Stimulated activated CD4-positive, alpha-beta T cell treated with anti-CD3 and anti-CD28 coated beads, TNF-alpha, amount 100 ng/mL, for 24 hours (primary cell): ENCODE data around the gene MX2.
A peak's percentile ranks its signal among the peaks of the same experiment; 100 is the strongest.
"Not testable (repeated sequence)": the region's sequence is repeated elsewhere in the genome, so short reads cannot be mapped to it uniquely, and the experiment has no call there.

Experiments used
- DNase-seq, 3 experiments: peaks; one replicate each; pipeline ENCODE4 v3.0.0-alpha.2; 2020; ENCODE audit warnings: low read depth in 3 of 3

The MX2 gene

DNA sequence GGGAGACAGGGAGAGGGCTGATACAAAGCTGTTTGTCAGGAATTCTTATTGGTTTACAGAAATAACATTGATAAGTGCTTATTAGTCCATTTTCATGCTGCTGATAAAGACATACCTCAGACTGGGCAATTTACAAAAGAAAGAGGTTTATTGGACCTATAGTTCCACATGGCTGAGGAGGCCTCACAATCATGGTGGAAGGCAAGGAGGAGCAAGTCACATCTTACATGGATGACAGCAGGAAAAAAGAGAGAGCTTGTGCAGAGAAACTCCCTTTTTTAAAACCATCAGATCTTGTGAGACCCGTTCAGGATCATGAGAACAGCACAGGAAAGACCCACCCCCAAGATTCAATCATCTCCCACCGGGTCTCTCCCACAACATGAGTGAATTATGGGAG, 55.7 kb downstream of the MX2 start:
- DNase-seq = not testable (repeated sequence)

DNA sequence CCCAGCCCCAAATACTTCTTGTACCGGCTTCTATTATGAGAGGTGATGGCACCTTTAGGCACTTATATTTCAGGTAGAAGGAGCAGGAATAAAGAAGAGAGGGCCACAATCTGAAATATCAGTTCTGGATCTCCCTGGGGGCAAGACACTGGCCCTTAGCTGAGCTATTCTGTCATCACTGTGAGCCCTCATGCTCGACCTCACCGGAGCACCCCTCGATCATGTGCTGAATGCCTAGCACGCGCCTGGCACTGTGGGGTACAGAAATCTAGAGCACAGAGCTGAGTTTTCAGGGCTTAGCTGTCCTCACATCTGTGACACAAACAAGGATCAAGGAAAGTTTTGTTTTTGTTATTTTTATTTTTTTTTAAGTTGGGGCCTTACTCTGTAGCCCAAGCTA, 56.6 kb downstream of the MX2 start:
- DNase-seq = no peak

DNA sequence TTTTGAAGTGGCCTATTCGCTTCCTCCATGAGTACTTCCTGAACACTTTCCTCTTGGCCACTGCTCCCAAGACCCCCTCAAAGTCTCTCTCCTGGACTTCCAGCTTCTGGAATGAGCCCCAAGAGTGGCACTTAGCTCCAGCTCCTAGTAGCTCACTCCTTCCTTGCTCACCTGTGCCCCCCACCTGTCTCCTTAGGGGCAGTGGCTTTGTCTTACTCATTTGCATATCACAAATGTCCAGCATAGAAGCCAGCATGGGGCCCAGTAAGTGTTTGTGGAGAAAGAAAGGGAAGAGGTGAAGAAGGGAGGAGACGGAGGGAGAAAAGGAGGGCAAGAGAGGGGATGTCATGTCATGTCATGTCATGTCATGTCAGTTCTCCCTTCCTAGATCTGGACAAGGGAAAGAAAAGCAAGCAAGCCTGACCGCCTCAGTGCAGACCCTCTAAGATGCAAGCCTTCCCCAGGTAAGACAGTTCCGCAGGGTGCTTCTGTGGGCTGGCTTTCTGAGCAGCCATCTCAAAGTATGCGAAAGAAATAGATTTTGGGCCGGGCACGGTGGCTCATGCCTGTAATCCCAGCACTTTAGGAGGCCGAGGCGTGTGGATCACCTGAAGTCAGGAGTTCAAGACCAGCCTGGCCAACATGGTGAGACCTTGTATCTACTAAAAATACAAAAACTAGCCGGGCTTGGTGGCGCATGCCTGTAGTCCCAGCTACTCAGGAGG, 57.3 kb downstream of the MX2 start:
- no peak for DNase-seq

DNA sequence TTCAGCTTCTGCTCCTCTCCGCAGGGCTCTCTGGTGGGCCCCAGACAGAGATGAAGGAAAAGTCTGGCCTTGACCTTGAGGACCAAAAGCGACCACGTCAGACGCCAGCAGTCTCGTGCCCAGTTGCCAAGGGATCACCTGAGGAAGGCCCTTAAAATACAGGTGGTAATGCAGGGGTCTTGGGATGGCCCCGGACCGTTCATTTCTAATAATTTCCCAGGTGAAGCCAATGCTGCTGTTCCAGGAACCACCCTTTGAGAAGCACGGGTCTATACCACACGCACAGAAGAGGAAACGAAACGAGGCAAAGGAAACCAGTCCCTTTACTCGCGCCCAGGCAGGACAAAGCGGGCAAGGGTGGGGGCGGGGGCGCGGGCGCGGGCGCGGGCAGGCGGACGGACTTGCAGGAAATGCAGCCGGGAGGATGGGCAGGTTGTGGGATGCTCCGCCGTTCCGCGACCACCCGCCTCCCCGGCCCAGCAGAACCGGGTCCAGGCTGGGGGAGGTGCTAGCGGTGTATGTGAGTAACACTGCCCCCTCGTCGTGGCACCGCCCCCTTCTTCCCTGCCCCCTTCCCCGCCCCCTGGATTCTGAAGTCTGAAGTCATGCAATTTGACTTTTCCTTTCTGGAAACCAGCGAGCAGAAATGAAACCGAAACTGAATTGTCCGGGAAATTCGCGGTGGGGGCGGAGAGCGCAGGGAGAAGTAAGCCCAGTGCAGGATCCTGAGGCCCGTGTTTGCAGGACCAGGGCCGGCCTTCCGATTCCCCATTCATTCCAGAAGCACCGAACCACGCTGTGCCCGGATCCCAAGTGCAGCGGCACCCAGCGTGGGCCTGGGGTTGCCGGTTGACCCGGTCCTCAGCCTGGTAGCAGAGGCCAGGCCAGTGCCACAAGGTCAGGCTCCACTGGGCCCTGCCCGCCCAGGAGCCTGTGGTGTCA, 58.4 kb downstream of the MX2 start:
- DNase-seq = peak; percentile 5 to 42 (median 38)

DNA sequence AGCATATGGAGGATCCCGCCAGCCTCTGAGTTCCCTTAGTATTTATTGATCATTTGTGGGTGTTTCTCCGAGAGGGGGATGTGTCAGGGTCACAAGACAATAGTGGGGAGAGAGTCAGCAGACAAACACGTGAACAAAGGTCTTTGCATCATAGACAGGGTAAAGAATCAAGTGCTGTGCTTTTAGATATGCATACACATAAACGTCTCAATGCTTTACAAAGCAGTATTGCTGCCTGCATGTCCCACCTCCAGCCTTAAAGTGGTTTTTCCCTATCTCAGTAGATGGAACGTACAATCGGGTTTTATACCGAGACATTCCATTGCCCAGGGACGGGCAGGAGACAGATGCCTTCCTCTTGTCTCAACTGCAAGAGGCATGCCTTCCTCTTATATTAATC, 59.2 kb downstream of the MX2 start:
- not testable (repeated sequence) for DNase-seq

DNA sequence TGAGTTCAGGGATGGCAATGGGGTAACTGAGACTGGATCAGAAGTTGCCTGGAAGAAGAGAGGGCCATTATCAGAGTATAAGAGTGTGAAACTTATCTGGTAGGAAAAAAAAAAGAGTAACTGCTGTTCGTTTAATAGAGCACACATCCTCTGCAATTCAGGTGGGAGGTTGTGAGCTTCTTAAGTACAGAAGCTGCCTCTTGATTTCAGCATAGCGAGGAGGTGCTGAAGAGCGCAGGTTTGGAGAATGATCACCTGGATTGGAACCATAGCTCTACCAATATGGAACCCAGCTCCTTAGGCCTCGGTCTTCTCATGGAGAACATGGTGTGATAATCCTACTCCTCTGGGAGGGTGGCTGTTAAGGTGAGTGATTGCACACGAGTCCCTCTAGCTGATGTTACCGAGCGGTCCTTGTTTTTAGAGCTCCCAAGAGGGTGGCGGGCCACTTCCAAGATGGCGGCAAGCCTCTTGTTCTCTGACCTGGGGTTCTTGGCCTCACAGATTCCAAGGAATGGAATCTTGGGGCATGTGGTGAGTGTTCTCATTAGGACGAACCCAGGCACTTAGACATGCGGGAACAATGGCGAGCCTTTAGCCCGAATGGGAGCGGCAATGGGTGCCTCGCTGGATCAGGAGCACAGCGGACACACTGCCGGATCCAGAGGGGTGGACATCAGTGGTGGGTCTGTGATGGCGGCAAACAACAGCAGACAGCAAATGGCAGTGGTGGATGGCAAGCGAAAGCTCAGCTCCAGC, 60.9 kb downstream of the MX2 start:
- no peak for DNase-seq

DNA sequence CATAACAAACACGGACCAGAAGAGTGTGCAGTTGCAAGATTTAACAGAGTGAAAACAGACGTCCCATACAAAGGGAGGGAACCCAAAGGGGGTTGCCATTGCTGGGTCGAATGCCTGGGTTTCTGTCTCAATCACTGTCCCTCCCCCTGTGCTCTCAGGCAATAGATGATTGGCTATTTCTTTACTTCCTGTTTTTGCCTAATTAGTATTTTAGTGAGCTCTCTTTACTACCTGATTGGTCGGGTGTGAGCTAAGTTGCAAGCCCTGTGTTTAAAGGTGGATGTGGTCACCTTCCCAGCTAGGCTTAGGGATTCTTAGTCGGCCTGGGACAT, 61.4 kb downstream of the MX2 start:
- DNase-seq = not testable (repeated sequence)

DNA sequence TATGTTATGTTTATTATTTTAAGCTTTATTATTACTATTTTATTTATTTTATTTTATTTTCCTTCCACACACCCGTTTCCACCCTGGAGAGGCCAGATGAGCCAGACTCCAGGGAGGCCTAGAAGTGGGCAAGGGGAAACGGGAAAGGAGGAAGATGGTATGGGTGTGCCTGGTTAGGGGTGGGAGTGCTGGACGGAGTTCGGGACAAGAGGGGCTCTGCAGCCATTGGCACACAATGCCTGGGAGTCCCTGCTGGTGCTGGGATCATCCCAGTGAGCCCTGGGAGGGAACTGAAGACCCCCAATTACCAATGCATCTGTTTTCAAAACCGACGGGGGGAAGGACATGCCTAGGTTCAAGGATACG, 63.7 kb downstream of the MX2 start:
- no peak for DNase-seq

DNA sequence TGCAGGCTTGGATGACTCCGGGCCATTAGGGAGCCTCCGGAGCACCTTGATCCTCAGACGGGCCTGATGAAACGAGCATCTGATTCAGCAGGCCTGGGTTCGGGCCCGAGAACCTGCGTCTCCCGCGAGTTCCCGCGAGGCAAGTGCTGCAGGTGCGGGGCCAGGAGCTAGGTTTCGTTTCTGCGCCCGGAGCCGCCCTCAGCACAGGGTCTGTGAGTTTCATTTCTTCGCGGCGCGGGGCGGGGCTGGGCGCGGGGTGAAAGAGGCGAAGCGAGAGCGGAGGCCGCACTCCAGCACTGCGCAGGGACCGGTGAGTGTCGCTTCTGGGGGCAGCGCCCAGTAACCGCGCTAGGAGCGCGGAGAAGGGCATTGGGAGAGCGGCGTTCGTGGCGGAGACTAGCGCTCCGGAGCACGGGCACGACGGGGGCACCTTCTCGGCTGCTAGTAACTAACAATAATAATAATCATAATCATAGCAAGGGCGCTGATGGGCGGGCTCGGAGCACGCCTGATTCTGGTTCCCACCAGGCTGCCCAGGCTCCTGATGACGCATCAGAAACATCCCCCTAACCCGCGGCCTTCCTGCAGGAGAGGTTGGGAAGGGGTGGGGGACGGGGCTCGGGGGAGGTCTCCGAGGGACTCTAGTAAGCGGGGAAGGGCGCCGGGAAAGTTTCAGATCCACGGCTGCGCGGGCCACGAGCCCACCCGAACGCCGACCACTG, 64.3 kb downstream of the MX2 start, which contains the start of gene MX1:
Gene MX1, plus strand, starts transcription at position 286 of the 722 bp plus-strand sequence. CDS start 5,832 bp downstream, outside the sequence.
- DNase-seq = peak; percentile 67 to 79 (median 69)

DNA sequence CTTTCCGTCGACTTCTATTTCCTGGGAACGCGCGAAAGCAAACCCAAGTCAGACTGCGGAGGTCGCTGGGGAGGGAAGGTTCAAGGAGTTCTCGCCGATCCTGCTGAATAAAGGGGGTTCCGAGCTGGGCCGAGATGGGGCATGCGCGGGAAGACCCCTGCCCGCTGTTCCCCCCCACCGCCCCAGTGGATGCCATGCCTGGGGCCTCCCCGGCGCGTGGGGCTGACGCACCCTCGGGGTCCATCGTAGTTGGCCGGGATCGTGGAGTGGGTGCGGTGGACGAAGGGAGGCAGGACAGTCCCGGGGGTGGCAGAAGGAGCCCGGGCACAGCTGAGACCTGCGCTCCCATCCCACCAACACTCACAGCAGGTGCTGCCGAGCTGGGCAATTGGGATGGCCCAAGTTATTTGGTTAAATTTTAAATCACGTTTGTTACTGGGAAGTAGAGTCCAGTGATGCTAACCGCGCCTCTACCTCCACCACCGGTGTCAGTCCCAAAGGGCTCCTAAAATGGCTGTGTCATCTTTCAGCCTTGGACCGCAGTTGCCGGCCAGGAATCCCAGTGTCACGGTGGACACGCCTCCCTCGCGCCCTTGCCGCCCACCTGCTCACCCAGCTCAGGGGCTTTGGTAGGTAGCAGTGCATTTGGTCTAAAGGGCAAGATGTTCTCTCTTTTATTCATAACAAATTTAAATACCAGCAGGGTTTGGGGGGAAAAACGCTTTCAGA, 65.0 kb downstream of the MX2 start:
- DNase-seq = no peak

DNA sequence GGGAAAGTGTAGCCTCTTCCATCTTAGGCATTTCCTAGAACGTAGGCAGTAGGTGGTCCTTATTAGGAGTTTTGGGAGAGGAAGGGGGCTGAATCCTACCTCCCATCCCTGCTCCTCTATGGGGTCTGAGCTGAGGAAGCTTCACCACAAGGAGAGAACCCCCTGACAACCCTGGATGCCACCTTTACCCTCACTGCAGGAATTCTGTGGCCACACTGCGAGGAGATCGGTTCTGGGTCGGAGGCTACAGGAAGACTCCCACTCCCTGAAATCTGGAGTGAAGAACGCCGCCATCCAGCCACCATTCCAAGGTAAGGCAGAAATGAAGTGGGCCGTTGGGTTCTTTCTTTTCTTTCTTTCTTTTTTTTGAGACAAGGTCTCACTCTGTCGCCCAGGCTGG, 65.7 kb downstream of the MX2 start:
- no peak for DNase-seq

DNA sequence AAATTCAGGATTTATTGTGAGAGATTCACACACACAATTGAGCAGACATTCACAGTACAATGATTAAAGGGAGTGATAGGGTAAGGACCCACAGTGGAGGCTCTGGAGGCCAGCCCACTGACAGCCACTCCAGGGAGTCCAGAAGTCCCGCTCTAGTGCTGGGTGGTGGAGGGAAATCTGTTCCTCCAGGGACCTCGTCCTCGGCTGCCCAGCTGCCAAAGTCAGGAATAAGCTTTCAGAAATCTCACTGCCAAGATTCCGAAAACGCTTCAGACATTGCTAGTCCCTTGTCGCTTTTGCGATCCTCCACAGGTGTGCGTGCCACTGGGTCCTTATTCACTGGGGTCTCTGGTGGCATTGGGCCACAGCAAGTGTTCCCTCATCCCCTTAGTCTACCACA, 66.5 kb downstream of the MX2 start:
- no peak for DNase-seq

DNA sequence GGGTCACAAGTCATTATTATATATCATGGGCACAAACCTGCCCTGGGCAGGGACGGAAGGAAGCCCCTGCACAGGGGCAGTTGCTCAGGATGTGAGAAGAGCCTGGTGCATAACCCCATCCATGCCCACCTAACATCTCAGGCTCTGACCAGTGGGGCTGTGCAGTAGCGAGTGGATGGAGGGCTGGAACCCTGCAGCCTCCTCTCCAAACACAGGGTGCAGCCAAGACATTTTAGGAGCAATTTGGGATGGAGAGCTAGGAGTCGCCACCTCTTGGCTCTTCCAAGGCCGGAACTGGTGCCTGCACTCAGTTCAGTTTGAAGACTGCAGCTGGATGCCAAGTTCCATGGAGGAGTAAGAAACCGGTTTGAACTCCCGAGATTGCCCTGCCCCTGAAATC, 67.0 kb downstream of the MX2 start:
- no peak for DNase-seq

DNA sequence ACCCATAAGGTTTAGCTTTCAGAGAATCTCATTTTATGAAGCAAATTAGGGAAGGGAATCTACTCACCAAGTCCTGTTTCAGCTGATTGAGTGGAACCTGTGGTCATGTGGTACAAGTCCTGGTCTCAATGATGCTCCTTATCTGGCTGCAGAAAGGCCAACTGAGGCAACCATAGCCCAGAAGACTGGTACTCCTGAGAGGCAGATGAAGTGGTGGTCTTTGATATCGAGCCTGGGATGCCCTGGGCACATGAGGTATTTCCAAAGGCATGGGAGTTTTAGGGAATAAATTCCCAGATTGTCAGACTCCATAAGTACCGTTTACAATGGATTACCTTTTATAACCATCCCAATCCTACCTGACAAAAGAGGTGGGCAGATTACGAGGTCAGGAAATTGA, 67.5 kb downstream of the MX2 start:
- no peak for DNase-seq

DNA sequence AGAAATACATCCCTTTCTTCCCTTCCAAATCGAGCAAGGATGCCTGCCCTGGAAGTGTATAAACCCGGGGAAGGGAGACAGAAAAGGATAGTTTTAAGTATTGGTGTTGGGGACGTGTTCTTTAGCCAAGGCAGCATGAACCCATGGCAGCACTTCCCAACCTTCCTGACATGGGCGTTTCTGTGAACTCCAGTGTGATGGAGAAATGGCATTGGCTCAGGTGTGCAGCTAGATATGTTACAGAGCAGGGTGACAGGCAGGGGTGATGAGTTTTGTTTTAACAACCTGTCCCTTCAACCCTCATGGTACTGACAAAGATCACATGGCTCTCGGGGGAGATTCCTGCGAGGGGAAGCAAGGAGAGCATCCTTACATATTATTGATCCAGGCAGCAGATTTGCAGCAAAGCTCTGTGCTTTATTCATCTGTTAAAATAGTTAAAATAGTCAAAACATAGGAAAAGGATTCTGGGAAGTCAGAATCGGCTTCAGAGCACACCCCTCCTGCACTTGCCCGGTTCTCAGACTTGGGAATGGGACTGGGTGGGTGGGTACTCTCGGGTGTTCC, 68.2 kb downstream of the MX2 start:
- no peak for DNase-seq

DNA sequence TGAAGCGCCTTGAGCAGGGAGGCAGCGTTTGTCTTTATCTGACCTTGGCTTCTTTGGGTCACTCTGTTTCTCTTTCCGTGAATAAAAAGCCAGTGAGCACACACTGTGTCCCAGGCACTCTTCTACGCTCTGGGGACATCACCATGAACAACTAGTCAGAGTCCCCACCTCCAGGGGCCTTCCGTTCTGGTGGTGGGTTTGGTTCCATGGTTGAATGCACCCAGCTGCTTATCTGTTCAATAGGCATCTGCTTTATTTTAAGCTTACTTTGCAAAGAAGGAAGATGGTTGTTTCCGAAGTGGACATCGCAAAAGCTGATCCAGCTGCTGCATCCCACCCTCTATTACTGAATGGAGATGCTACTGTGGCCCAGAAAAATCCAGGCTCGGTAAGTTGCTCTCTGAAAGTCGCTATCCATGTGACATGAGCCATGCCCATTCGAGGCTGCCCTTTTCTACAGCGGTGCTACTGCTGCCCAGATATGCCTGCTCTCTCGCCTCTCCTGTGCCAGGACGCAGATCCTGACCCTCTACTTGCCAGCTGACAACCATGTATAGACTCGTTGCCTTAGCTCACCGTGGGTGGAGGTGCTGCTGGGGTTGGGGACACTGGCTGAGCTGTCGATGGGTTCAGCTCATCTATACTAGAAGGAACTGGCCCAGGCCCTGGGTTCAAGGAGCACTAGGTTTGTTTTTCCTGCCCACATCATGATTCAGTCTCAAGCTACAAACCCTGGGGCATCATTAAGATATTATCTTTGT, 70.1 kb downstream of the MX2 start:
- DNase-seq = no peak

DNA sequence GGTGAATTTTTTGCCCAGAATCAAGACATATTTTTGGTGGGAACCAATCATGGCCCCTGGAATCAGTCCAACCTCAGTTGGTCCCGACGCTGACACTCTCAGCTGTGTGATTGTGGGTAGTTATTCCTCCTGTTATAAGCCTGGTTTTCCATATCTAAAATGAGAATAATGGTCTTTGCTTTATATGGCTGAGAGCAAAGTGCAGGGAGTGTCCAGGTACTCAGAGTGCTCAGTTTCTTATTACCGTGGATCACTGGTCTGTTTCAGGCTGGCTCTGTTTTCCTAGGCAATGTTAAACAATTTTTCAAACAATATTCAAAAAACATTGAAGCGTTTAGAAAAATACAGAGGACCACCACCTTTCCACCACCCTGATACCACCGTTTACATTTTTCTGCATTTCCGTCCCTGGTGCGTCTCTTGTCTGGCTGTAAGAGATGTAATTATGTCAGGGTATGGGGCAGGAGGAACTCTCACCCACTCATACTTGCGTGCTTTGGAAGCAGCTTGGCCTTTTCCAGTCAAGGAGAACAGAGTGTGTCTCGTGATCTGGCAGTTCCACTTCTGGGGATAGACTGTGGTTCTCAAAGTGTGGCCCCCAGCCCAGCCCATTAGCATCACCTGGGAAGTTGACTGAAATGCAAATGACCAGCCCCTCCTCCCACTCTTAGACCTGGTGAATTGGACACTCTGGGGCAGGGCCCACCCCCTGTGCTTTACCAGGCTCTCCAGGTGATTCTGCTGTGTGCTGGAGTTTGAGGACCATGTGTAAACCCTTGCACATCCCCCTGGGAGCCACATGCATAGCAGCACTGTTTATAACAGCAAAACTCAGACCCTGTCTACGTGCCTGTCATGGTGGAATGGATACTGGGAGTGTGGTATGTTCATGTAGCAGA, 71.0 kb downstream of the MX2 start:
- no peak for DNase-seq

DNA sequence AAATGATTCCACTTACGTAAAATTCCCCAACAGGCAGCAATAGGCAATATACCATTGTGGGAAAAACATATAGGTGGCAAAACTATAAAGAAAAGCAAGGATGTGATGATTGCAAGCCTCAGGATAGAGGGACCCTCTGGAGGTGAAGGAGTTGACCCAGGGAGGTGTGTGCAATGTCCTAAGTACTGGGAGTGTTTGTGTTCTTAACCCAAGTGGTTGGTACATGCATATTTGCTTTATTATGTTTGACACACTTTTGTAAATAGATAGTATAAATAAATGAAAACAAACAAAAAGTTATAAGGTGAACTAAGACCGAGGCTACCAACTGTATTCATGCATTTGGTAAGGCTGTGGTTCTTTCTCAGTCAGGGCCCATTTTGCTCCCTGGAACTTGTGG, 71.7 kb downstream of the MX2 start:
- no peak for DNase-seq

DNA sequence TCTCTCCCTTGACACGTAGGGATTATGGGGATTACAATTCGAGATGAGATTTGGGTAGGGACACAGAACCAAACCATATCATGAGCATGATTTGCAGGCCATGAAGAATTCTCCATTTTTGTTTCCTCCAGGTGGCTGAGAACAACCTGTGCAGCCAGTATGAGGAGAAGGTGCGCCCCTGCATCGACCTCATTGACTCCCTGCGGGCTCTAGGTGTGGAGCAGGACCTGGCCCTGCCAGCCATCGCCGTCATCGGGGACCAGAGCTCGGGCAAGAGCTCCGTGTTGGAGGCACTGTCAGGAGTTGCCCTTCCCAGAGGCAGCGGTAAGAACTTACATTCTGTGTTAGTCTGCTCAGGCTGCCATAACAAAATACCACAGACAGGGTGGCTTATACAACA, 73.9 kb downstream of the MX2 start:
- no peak for DNase-seq
